Measurements from ENCODE around the gene DAZAP1. TPM values are rescaled to one million over a fixed set of nuclear protein-coding genes. Genes with fewer than 3 reads are reported as not detected.
A peak's percentile ranks its signal among the peaks of the same experiment; 100 is the strongest.

Gene DAZAP1
- total RNA-seq, 1 experiment from 2014 or later: 246 TPM

- DNase-seq (ENCODE audit: unreplicated experiment): no peak
- CTCF ChIA-PET: no interaction called here
- intact Hi-C loops (cut with micrococcal nuclease): no loop called here
- peak overlapping the region; percentile 100 for H3K27ac Mint-ChIP-seq (ENCODE audit: low read depth, unreplicated experiment)
- BruUV-seq (replicated peaks): no TSS peak
- peaks cover 62% of the 10 kb centered on the region for H3K36me3 Mint-ChIP-seq (ENCODE audit: insufficient read depth, unreplicated experiment)
- peaks cover 6% of the 10 kb centered on the region for H3K4me1 Mint-ChIP-seq (ENCODE audit: insufficient read depth, unreplicated experiment)
- peak overlapping the region; percentile 98 for H3K4me3 Mint-ChIP-seq (ENCODE audit: unreplicated experiment)
- H3K27me3 Mint-ChIP-seq (ENCODE audit: insufficient read depth, unreplicated experiment): peaks cover 2% of the 10 kb centered on the region
- POLR2A ChIA-PET: interaction anchor here (0.6 kb wide), 2 partner anchors 12 to 490 kb away, joined by 3 to 5 read pairs; no protein-coding TSS in a partner anchor
- H3K9me3 Mint-ChIP-seq (ENCODE audit: unreplicated experiment): no peaks in the 10 kb centered on the region
- TF ChIP-seq CTCF (IDR thresholded peaks at IDR 0.05; ENCODE audit: unreplicated experiment): no peak
Observed at GRCh38 chr19:1441677-1442438, 34.5 kb downstream of the DAZAP1 start.

GRCh38 chr19:1445185-1445931, 38.0 kb downstream of the DAZAP1 start:
- TF ChIP-seq CTCF (IDR thresholded peaks at IDR 0.05; ENCODE audit: unreplicated experiment): peak; percentile 92
- DNase-seq (ENCODE audit: unreplicated experiment): peak; percentile 63
- Mint-ChIP-seq H3K27me3 (ENCODE audit: insufficient read depth, unreplicated experiment) (peaks cover 31% of the 10 kb centered on the region), H3K9me3 (ENCODE audit: unreplicated experiment) (no peaks in the 10 kb centered on the region), H3K36me3 (ENCODE audit: insufficient read depth, unreplicated experiment) (peaks cover 39% of the 10 kb centered on the region), H3K27ac (ENCODE audit: low read depth, unreplicated experiment) (no peak overlapping the region), H3K4me1 (ENCODE audit: insufficient read depth, unreplicated experiment) (peaks cover 6% of the 10 kb centered on the region), H3K4me3 (ENCODE audit: unreplicated experiment) (peak overlapping the region; percentile 63)
- no TSS peak for BruUV-seq (replicated peaks)
- ChIA-PET POLR2A (no interaction called here), CTCF (interaction anchor here (0.5 to 1.6 kb wide), 14 partner anchors 8 to 301 kb away, joined by 3 to 6 read pairs (median 4); no protein-coding TSS in a partner anchor)
- intact Hi-C loops (cut with micrococcal nuclease): no loop called here

- Mint-ChIP-seq H3K27me3 (ENCODE audit: insufficient read depth, unreplicated experiment) (peaks cover 38% of the 10 kb centered on the region), H3K27ac (ENCODE audit: low read depth, unreplicated experiment) (no peak overlapping the region), H3K4me3 (ENCODE audit: unreplicated experiment) (peak overlapping the region; percentile 63), H3K4me1 (ENCODE audit: insufficient read depth, unreplicated experiment) (peaks cover 6% of the 10 kb centered on the region), H3K36me3 (ENCODE audit: insufficient read depth, unreplicated experiment) (peaks cover 38% of the 10 kb centered on the region), H3K9me3 (ENCODE audit: unreplicated experiment) (no peaks in the 10 kb centered on the region)
- DNase-seq (ENCODE audit: unreplicated experiment): no peak
- intact Hi-C loops (cut with micrococcal nuclease): no loop called here
- BruUV-seq (replicated peaks): no TSS peak
- CTCF ChIA-PET: interaction anchor here (0.5 to 1.2 kb wide), 8 partner anchors 9 to 160 kb away, joined by 3 to 6 read pairs (median 4); no protein-coding TSS in a partner anchor
- POLR2A ChIA-PET: no interaction called here
- TF ChIP-seq CTCF (IDR thresholded peaks at IDR 0.05; ENCODE audit: unreplicated experiment): no peak
Observed at GRCh38 chr19:1445932-1446712, 38.7 kb downstream of the DAZAP1 start.
